ENCODE results near the gene WDR20. TPM values are rescaled to one million over a fixed set of nuclear protein-coding genes. Genes with fewer than 3 reads are reported as not detected.
"Not testable (repeated sequence)": the region's sequence is repeated elsewhere in the genome, so short reads cannot be mapped to it uniquely, and the experiment has no call there.

WDR20 gene
- total and polyA plus RNA-seq, 10 of the 15 experiments (the other 5 are each of a cell fraction or from before 2014, with no cell fraction given): 9.1 to 25.9 (median 18.4) TPM

DNA sequence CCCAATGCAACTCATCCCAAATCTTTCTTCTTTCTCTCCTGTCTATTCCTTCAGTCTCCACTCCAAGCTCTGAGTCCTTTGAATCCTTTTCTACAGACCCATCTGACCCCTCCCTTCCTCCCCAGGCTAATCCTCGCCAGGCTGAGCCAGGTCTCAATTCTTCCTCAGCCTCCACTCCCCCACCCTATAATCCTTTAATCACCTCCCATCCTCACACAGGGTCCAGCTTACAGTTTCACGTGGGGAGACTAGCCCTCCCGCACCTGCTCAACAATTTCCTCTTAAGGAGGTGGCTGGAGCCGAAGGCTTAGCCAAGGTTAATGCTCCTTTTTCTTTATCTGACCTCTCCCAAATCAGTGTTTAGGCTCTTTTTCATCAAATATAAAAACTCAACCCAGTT, 101.5 kb downstream of the WDR20 start (continued):
- TF ChIP-seq IKZF1 (conservative IDR thresholded peaks at IDR 0.05): no peak
- TF ChIP-seq, protein P1, sequence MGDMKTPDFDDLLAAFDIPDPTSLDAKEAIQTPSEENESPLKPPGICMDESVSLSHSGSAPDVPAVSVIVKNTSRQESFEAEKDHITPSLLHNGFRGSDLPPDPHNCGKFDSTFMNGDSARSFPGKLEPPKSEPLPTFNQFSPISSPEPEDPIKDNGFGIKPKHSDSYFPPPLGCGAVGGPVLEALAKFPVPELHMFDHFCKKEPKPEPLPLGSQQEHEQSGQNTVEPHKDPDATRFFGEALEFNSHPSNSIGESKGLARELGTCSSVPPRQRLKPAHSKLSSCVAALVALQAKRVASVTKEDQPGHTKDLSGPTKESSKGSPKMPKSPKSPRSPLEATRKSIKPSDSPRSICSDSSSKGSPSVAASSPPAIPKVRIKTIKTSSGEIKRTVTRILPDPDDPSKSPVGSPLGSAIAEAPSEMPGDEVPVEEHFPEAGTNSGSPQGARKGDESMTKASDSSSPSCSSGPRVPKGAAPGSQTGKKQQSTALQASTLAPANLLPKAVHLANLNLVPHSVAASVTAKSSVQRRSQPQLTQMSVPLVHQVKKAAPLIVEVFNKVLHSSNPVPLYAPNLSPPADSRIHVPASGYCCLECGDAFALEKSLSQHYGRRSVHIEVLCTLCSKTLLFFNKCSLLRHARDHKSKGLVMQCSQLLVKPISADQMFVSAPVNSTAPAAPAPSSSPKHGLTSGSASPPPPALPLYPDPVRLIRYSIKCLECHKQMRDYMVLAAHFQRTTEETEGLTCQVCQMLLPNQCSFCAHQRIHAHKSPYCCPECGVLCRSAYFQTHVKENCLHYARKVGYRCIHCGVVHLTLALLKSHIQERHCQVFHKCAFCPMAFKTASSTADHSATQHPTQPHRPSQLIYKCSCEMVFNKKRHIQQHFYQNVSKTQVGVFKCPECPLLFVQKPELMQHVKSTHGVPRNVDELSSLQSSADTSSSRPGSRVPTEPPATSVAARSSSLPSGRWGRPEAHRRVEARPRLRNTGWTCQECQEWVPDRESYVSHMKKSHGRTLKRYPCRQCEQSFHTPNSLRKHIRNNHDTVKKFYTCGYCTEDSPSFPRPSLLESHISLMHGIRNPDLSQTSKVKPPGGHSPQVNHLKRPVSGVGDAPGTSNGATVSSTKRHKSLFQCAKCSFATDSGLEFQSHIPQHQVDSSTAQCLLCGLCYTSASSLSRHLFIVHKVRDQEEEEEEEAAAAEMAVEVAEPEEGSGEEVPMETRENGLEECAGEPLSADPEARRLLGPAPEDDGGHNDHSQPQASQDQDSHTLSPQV (IDR thresholded peaks at IDR 0.05): no peak
- TF ChIP-seq CREB1 (IDR thresholded peaks at IDR 0.05; ENCODE audit: low read depth): no peak

DNA sequence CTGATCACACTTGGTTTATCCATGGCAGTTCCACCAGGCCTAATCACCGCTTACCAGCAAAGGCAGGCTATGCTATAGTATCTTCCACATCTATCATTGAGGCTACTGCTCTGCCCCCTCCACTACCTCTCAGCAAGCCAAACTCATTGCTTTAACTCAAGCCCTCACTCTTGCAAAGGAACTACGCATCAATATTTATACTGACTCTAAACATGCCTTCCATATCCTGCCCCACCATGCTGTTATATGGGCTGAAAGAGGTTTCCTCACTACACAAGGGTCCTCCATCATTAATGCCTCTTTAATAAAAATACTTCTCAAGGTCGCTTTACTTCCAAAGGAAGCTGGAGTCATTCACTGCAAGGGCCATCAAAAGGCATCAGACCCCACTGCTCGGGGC, 104.1 kb downstream of the WDR20 start:
- H3K27ac ChIP-seq (ENCODE audit: control insufficient read depth, insufficient read depth); DNase-seq (ENCODE audit: low read depth, low spot score); RAD21 ChIA-PET (ENCODE audit: unreplicated experiment); H3K4me3 ChIP-seq; H2AFZ ChIP-seq (ENCODE audit: control insufficient read depth, low read depth, low read length); POLR2A ChIA-PET; H3K4me2 ChIP-seq (ENCODE audit: control insufficient read depth, insufficient read depth); in situ Hi-C loops (cut with MboI); H3K27me3 ChIP-seq (replicated peaks in 1 of 2; ENCODE audit: control insufficient read depth in 2 of 2, insufficient read depth in 2 of 2, low read length in 1 of 2); H3K9ac ChIP-seq (ENCODE audit: control insufficient read depth, insufficient read depth, low read length); H3K4me1 ChIP-seq (ENCODE audit: control insufficient read depth, insufficient read depth, low read length); H3K9me3 ChIP-seq (replicated peaks; ENCODE audit: control insufficient read depth, insufficient read depth, low read length); intact Hi-C loops (cut with micrococcal nuclease; ENCODE audit: unreplicated experiment); H3K79me2 ChIP-seq (ENCODE audit: control insufficient read depth, insufficient read depth, low read length); H3K36me3 ChIP-seq (ENCODE audit: control insufficient read depth in 2 of 2, insufficient read depth in 2 of 2, low read length in 1 of 2); CTCF ChIA-PET; BruUV-seq (replicated peaks); SMC1A ChIA-PET (ENCODE audit: uncharacterized antibody, unreplicated experiment); FAIRE-seq; ATAC-seq; H4K20me1 ChIP-seq (ENCODE audit: control insufficient read depth, insufficient read depth): not testable (repeated sequence)
- WGBS (ENCODE audit: insufficient coverage, insufficient replicate concordance, low lambda C conversion rate, missing lambda C conversion rate): 58% methylated on average over 4 of the region's 4 CpGs

All from GM12878 (cell line).